AG09319 (cell line): ENCODE results near the gene MAG.
"Not testable (repeated sequence)": the region's sequence is repeated elsewhere in the genome, so short reads cannot be mapped to it uniquely, and the experiment has no call there.

Experiments used
- DNase-seq: peaks from one replicate; pipeline ENCODE4 v3.0.0-alpha.2; 2010; ENCODE audit warnings: low read depth; ENCODE audit errors: extremely low read depth
- TF ChIP-seq, protein P1 (sequence below): IDR thresholded peaks from 2 replicates; pipeline ENCODE4 v1.5.1; 2011; ENCODE audit warnings: low read depth, mild to moderate bottlenecking, inconsistent platforms, low read length, moderate library complexity

The MAG gene

DNA sequence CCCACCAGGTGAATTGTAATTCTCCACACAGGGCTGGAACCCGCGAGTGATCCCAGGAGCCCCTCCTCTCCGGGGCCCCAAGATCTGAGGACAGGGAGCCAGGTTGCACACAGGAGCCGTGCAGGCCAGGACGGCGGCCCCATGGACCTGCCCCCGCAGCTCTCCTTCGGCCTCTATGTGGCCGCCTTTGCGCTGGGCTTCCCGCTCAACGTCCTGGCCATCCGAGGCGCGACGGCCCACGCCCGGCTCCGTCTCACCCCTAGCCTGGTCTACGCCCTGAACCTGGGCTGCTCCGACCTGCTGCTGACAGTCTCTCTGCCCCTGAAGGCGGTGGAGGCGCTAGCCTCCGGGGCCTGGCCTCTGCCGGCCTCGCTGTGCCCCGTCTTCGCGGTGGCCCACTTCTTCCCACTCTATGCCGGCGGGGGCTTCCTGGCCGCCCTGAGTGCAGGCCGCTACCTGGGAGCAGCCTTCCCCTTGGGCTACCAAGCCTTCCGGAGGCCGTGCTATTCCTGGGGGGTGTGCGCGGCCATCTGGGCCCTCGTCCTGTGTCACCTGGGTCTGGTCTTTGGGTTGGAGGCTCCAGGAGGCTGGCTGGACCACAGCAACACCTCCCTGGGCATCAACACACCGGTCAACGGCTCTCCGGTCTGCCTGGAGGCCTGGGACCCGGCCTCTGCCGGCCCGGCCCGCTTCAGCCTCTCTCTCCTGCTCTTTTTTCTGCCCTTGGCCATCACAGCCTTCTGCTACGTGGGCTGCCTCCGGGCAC, 59.6 kb downstream of the MAG start:
- DNase-seq: no peak
- TF ChIP-seq, protein P1, sequence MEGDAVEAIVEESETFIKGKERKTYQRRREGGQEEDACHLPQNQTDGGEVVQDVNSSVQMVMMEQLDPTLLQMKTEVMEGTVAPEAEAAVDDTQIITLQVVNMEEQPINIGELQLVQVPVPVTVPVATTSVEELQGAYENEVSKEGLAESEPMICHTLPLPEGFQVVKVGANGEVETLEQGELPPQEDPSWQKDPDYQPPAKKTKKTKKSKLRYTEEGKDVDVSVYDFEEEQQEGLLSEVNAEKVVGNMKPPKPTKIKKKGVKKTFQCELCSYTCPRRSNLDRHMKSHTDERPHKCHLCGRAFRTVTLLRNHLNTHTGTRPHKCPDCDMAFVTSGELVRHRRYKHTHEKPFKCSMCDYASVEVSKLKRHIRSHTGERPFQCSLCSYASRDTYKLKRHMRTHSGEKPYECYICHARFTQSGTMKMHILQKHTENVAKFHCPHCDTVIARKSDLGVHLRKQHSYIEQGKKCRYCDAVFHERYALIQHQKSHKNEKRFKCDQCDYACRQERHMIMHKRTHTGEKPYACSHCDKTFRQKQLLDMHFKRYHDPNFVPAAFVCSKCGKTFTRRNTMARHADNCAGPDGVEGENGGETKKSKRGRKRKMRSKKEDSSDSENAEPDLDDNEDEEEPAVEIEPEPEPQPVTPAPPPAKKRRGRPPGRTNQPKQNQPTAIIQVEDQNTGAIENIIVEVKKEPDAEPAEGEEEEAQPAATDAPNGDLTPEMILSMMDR: no peak

DNA sequence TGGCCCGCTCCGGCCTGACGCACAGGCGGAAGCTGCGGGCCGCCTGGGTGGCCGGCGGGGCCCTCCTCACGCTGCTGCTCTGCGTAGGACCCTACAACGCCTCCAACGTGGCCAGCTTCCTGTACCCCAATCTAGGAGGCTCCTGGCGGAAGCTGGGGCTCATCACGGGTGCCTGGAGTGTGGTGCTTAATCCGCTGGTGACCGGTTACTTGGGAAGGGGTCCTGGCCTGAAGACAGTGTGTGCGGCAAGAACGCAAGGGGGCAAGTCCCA, 60.2 kb downstream of the MAG start:
- TF ChIP-seq, protein P1: no peak
- DNase-seq: no peak

DNA sequence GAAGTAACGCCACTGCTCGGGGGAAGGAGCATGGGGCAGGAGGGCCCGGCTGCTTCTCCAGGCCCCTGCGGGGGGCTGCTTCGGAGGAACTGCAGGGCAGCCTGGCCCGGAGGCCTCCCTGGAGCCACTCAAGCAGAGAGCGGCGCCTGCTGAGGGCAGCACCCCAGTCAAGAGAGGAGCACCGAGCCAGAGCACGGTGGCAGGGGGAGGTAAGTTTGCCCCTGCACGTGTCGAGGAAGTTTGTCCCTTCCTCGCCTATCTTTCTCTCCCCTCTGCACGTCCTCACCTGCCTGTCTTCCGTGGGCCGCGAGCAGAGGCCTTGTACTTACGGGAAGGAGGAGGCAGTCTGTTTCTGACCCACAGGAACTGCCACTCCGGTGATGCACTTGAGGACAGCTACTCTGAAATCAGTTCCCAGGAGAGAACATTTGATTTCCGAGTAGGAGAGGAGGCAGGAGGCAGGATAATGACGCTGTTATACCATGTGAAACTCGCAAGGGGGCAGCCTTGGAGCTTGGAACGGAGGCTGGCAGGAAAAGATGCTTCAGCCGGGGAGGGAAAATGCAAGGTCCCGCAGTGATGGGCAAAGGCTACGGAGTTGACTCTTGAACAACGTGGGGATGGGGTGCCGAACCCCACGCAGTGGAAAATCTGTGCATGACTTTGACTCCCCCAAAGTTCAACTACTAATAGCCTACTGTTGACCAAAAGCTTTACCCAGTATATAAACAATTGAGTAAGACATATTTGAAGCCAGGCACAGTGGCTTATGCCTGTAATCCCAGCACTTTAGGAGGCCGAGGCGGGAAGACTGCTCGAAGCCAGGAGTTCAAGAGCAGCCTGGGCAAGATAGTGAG, 60.7 kb downstream of the MAG start:
- TF ChIP-seq, protein P1: peak; percentile 82
- peak; percentile 28 for DNase-seq

DNA sequence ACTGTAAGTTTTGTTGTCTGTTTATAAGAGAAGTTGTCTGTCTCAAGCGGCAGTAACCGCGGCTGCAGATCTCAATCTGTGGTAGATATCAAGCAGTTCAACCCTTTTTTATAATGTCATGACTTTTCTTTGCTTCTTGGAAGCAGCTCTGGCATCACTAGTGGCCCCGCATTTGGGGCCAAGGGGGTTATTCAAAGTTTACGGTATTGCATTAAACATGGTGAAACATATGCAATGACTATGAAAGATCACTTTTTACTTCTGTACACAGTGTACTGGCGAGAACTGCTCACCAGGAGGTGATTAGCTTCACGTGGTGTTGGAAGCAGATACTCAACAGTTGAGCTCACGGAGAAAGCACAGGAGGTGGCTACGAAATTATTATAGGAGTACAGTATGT, 61.7 kb downstream of the MAG start:
- TF ChIP-seq, protein P1: no peak
- DNase-seq: no peak

DNA sequence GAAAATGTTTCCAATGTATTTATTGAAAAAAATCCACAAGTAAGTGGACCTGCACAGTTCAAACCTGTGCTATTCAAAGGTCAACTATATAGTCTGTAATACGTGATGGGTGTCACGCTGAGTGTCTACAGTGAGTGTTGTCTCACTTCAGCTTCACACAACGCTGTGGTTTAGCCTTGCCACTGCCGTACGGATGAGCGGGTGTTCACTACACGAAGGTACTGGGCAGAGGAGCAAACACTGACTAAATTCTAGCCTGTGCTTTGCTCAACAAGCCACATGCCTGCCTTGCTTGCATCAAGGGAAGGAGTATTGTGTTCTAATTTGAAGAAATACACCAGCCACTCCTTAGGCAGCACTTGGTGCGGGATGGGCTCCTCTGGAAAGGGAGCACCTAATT, 62.9 kb downstream of the MAG start:
- no peak for DNase-seq
- TF ChIP-seq, protein P1: no peak

DNA sequence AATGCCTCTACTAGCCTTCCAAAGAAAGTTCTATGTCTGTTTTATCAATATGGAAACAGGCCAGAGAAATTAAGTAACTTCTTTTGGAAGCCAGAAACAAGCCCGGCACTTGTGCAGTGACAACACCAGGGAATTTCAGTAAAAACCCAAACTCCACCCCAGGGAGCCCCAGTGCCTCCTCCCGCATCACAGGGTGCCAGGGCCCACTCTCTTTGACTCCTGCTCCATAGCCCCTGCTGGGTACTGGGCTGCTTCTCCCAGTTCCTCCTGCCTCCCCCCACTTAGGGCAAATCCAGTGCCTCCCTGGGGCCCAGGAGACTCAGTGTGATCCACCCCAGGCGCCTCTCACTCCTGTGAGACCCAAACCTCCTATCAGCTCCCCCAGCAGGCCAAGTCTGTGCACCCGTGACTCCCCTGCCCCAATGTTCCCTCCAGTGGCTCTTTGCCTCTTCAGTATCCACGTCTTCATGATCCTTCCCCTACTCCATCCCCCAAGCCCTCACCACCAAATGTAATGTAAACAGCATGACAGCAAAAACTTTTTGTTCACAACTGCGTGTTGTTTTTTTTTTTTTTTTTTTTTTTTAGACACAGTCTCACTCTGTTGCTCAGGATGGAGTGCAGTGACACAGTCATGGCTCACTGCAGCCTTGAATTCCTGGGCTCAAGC, 64.0 kb downstream of the MAG start:
- TF ChIP-seq, protein P1: no peak
- no peak for DNase-seq

DNA sequence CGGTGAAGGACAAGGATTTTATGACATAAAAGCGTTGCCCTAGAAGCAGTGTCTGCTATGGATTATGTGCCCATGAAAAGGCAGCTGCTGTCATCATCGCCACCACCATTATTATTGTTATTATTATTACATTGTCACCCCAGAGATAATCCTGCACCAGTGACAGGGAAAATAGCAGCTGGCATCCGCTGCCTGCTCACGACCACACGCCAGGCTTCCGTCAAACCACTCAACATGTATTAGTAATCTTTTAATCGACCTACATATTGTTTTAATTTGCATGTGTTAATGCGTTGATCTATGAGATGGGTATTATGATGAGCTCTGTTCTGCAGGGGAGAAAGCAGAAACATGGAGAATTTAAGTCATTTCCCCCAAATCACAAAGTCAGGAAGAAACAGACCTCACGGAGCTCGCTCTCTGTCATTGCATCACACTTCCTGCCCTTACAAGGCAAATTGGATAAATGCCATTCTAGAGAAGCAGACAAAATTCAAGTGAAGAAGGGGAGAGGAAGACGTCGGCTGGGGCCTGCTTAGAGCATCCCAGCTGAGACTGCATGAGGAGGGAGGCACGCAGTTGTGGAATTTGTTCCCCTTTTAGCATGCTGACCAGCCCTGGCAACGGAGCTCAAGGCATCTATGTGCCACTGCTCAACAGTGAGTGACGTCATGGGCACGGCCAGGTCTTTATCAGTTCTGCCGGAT, 66.1 kb downstream of the MAG start, which contains the start of gene FFAR3:
Gene FFAR3, plus strand, starts transcription at position 594 of the 707 bp plus-strand sequence. CDS start 431 bp downstream, outside the sequence.
- no peak for DNase-seq
- TF ChIP-seq, protein P1: no peak

DNA sequence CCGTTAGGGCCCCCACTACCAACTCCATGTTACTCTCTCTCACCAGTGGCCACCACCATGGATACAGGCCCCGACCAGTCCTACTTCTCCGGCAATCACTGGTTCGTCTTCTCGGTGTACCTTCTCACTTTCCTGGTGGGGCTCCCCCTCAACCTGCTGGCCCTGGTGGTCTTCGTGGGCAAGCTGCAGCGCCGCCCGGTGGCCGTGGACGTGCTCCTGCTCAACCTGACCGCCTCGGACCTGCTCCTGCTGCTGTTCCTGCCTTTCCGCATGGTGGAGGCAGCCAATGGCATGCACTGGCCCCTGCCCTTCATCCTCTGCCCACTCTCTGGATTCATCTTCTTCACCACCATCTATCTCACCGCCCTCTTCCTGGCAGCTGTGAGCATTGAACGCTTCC, 66.9 kb downstream of the MAG start:
- not testable (repeated sequence) for DNase-seq

DNA sequence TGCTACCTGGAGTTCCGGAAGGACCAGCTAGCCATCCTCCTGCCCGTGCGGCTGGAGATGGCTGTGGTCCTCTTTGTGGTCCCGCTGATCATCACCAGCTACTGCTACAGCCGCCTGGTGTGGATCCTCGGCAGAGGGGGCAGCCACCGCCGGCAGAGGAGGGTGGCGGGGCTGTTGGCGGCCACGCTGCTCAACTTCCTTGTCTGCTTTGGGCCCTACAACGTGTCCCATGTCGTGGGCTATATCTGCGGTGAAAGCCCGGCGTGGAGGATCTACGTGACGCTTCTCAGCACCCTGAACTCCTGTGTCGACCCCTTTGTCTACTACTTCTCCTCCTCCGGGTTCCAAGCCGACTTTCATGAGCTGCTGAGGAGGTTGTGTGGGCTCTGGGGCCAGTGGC, 67.4 kb downstream of the MAG start:
- DNase-seq: not testable (repeated sequence)

DNA sequence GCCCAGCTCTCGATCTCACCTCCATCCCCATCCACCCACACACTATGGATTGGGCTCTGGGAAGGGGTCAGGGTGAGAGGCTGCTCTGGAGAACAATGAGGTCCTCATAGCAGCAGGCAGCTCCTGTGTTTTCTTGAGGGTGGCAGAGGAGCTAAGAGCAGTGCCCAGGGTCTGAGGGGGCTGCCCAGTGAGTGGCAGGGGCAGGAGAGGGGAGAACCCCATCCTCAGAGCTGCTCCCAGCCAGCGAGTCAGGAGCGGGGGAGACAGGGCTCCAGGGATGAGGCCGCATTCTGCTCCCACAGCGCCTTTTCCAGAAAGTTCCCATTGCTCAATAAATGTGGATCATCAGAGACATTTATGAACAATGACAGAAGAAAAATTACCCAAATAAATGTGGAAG, 68.1 kb downstream of the MAG start:
- not testable (repeated sequence) for DNase-seq
